IMR-90 (cell line): ENCODE results near the gene TRIM27. TPM values are rescaled to one million over a fixed set of nuclear protein-coding genes. Genes with fewer than 3 reads are reported as not detected.
A peak's percentile ranks its signal among the peaks of the same experiment; 100 is the strongest.

ENCODE experiments used
- ATAC-seq: fragments of 200-7000 bp; cut with Tn5 transposase; 2 replicates; pipeline ENCODE4 v1.9.1; 2020; ENCODE audit warnings: low read depth, mild to moderate bottlenecking, moderate library complexity
- BruUV-seq: library from RNA; stranded (reverse); fragments of 400-500 nt; replicated peaks from 2 replicates; lab custom pipeline; 2021; lab: Mats Ljungman, UMichigan
- CTCF ChIA-PET: fragments of 300-600 bp; formaldehyde crosslinking; extraction: SDS; loops from one replicate; lab custom pipeline; 2021; ENCODE audit warnings: antibody characterized with exemption; lab: Yijun Ruan, JAX
- POLR2A ChIA-PET: fragments of 300-600 bp; sonication (Branson Sonifier 250); formaldehyde crosslinking; loops from one replicate; lab custom pipeline; 2022; ENCODE audit warnings: antibody characterized with exemption; ENCODE audit not compliant: unreplicated experiment; lab: Charles Lee
- DNase-seq: peaks from one replicate; pipeline ENCODE4 v3.0.0; 2013
- H2AFZ ChIP-seq: replicated peaks from 2 replicates; pipeline ENCODE3; 2013; ENCODE audit warnings: low read length, mild to moderate bottlenecking; ENCODE audit not compliant: poor library complexity
- H2AK5ac ChIP-seq: 2 replicates; pipeline ENCODE4 v1.6.1; 2013; ENCODE audit warnings: low read depth, low read length, inconsistent platforms
- H2AK9ac ChIP-seq: replicated peaks from 2 replicates; pipeline ENCODE3; 2013; ENCODE audit warnings: mild to moderate bottlenecking, low read depth, low read length, moderate library complexity; ENCODE audit not compliant: poor library complexity
- H2BK120ac ChIP-seq: 2 replicates; pipeline ENCODE4 v1.6.1; 2013; ENCODE audit warnings: low read depth, low read length, inconsistent platforms
- H2BK15ac ChIP-seq: 3 replicates; pipeline ENCODE4 v1.6.1; 2013; ENCODE audit warnings: low read depth, low read length, inconsistent platforms
- H2BK20ac ChIP-seq: 2 replicates; pipeline ENCODE4 v1.6.1; 2013; ENCODE audit warnings: low read depth, mild to moderate bottlenecking, inconsistent platforms, low read length, moderate library complexity
- H2BK5ac ChIP-seq: 2 replicates; pipeline ENCODE4 v1.6.1; 2013; ENCODE audit warnings: mild to moderate bottlenecking, low read depth, low read length, inconsistent platforms; ENCODE audit not compliant: poor library complexity, severe bottlenecking
- H3K14ac ChIP-seq: replicated peaks from 2 replicates; pipeline ENCODE4 v1.6.1; 2013; ENCODE audit warnings: low read depth, low read length, inconsistent platforms
- H3K18ac ChIP-seq: 2 replicates; pipeline ENCODE4 v1.6.1; 2013; ENCODE audit warnings: low read depth, low read length, control low read depth
- H3K23ac ChIP-seq: 2 replicates; pipeline ENCODE4 v1.6.1; 2013; ENCODE audit warnings: low read depth, low read length, inconsistent platforms
- H3K27ac ChIP-seq: 2 replicates; pipeline ENCODE4 v1.5.1; 2013; ENCODE audit warnings: mild to moderate bottlenecking, control low read depth, low read length; ENCODE audit not compliant: insufficient read depth
- H3K27me3 ChIP-seq: 2 replicates; pipeline ENCODE4 v1.6.1; 2013; ENCODE audit warnings: low read length; ENCODE audit not compliant: control insufficient read depth, insufficient read depth
- H3K36me3 ChIP-seq: 2 replicates; pipeline ENCODE4 v1.6.1; 2013; ENCODE audit warnings: low read length, mixed read lengths; ENCODE audit not compliant: control insufficient read depth, insufficient read depth
- H3K4ac ChIP-seq: 2 replicates; pipeline ENCODE4 v1.6.1; 2013; ENCODE audit warnings: low read depth, low read length, inconsistent platforms
- H3K4me1 ChIP-seq: 2 replicates; pipeline ENCODE4 v1.6.1; 2013; ENCODE audit warnings: low read length, mixed read lengths; ENCODE audit not compliant: control insufficient read depth, insufficient read depth
- H3K4me2 ChIP-seq: 2 replicates; pipeline ENCODE4 v1.6.1; 2013; ENCODE audit warnings: low read depth, mild to moderate bottlenecking, control low read depth, low read length, moderate library complexity
- H3K4me3 ChIP-seq: 2 replicates; pipeline ENCODE4 v1.5.1; 2013; ENCODE audit warnings: low read depth, mild to moderate bottlenecking, control low read depth, low read length, moderate library complexity; ENCODE audit not compliant: insufficient read depth
- H3K56ac ChIP-seq: 2 replicates; pipeline ENCODE4 v1.6.1; 2013; ENCODE audit warnings: low read length, inconsistent platforms; ENCODE audit not compliant: insufficient read depth; ENCODE audit errors: extremely low read depth
- H3K79me1 ChIP-seq, 2 experiments: 2 replicates each; pipeline ENCODE4 v1.6.1; 2013; ENCODE audit warnings: low read length in 2 of 2, inconsistent platforms in 1 of 2, low read depth in 1 of 2
- H3K9ac ChIP-seq: 2 replicates; pipeline ENCODE4 v1.6.1; 2013; ENCODE audit warnings: low read depth, low read length, control low read depth
- H3K9me1 ChIP-seq: 2 replicates; pipeline ENCODE4 v1.6.1; 2013; ENCODE audit warnings: low read length, inconsistent platforms; ENCODE audit not compliant: insufficient read depth
- H3K9me3 ChIP-seq: 2 replicates; pipeline ENCODE4 v1.6.1; 2013; ENCODE audit warnings: low read length; ENCODE audit not compliant: control insufficient read depth, insufficient read depth
- H4K20me1 ChIP-seq: 2 replicates; pipeline ENCODE4 v1.6.1; 2013; ENCODE audit warnings: low read length, inconsistent platforms; ENCODE audit not compliant: insufficient read depth
- H4K5ac ChIP-seq: 2 replicates; pipeline ENCODE4 v1.6.1; 2013; ENCODE audit warnings: mild to moderate bottlenecking, low read depth, low read length, control low read depth
- H4K8ac ChIP-seq, 2 experiments: 2 replicates each; pipeline ENCODE4 v1.6.1; 2013; ENCODE audit warnings: low read depth in 2 of 2, low read length in 2 of 2, control low read depth in 1 of 2, inconsistent platforms in 1 of 2
- H4K91ac ChIP-seq: 2 replicates; pipeline ENCODE4 v1.6.1; 2013; ENCODE audit warnings: low read depth, low read length, inconsistent platforms; ENCODE audit not compliant: insufficient read depth
- BHLHE40 ChIP-seq: fragments of 150-350 bp; IDR thresholded peaks from 2 replicates; pipeline ENCODE4 v1.6.1; 2016; ENCODE audit warnings: mild to moderate bottlenecking, low read depth, low read length
- CEBPB ChIP-seq: IDR thresholded peaks from 2 replicates; pipeline ENCODE4 v1.6.1; 2012; ENCODE audit warnings: low read depth, low read length, improper control_type of control experiment
- CHD1 ChIP-seq: IDR thresholded peaks from 2 replicates; pipeline ENCODE4 v1.6.1; 2012; ENCODE audit warnings: low read depth, low read length, improper control_type of control experiment
- FOS ChIP-seq: fragments of 150-350 bp; IDR thresholded peaks from 2 replicates; pipeline ENCODE4 v1.6.1; 2016; ENCODE audit warnings: low read depth, low read length
- MAFK ChIP-seq: IDR thresholded peaks from 2 replicates; pipeline ENCODE4 v1.6.1; 2012; ENCODE audit warnings: low read depth, low read length, improper control_type of control experiment
- MAZ ChIP-seq: IDR thresholded peaks from 2 replicates; pipeline ENCODE4 v1.6.1; 2012; ENCODE audit warnings: low read depth, mild to moderate bottlenecking, low read length, improper control_type of control experiment, moderate library complexity, borderline replicate concordance
- MXI1 ChIP-seq: IDR thresholded peaks from 2 replicates; pipeline ENCODE4 v1.6.1; 2012; ENCODE audit warnings: low read depth, mild to moderate bottlenecking, low read length, moderate library complexity, borderline replicate concordance
- NFE2L2 ChIP-seq: fragments of 150-350 bp; IDR thresholded peaks from 2 replicates; pipeline ENCODE4 v1.6.1; 2016; ENCODE audit warnings: low read depth, mild to moderate bottlenecking, low read length
- POLR2A ChIP-seq: IDR thresholded peaks from 2 replicates; pipeline ENCODE4 v1.6.1; 2012; ENCODE audit warnings: mild to moderate bottlenecking, low read depth, low read length
- RAD21 ChIP-seq: IDR thresholded peaks from 2 replicates; pipeline ENCODE4 v1.6.1; 2012; ENCODE audit warnings: low read length, improper control_type of control experiment
- RCOR1 ChIP-seq: IDR thresholded peaks from 2 replicates; pipeline ENCODE4 v1.6.1; 2012; ENCODE audit warnings: mild to moderate bottlenecking, low read length, improper control_type of control experiment; ENCODE audit not compliant: insufficient replicate concordance
- RFX5 ChIP-seq: IDR thresholded peaks from 2 replicates; pipeline ENCODE4 v1.8.0; 2012; ENCODE audit warnings: low read depth, mild to moderate bottlenecking, low read length, moderate library complexity
- SMC3 ChIP-seq: fragments of 150-350 bp; IDR thresholded peaks from 2 replicates; pipeline ENCODE4 v1.6.1; 2016; ENCODE audit warnings: low read depth, mild to moderate bottlenecking, antibody characterized with exemption, low read length, moderate library complexity
- WGBS, 2 experiments: methylation state at CpG; one replicate each; pipeline versions ENCODE4 v1.1.5 to v1.1.7; 2013; ENCODE audit warnings: missing lambda C conversion rate in 2 of 2; ENCODE audit not compliant: insufficient read length in 1 of 2; ENCODE audit errors: extremely low coverage in 2 of 2; 5-methylcytosine and 5-hydroxymethylcytosine counted together
- dilution Hi-C: fragments of 300-500 bp; cut with HindIII; formaldehyde crosslinking; loops from one replicate; pipeline ENCODE4 v1.14.3; 2018; ENCODE audit warnings: low sequenced_read_pairs; ENCODE audit not compliant: unreplicated experiment
- in situ Hi-C: fragments of 300-500 bp; cut with MboI; formaldehyde crosslinking; loops from 3 replicates; pipeline ENCODE4 v1.14.3; 2019; ENCODE audit warnings: low sequenced_read_pairs, inconsistent platforms, mixed read lengths
- intact Hi-C: fragments of 100-400 bp; cut with micrococcal nuclease; formaldehyde crosslinking; loops from 2 replicates; pipeline ENCODE4 v1.10.0; 2022
- polyA plus RNA-seq, 3 experiments: library from polyadenylated mRNA; depleted of rRNA; stranded (reverse); fragments of >200 nt; gene quantifications; 2 replicates each; pipeline ENCODE4 v1.2.3, GENCODE V29; 2012; ENCODE audit warnings: low replicate concordance in 1 of 3
- total RNA-seq: library from RNA; depleted of rRNA; stranded (reverse); fragments of >200 nt; gene quantifications from 2 replicates; pipeline ENCODE4 v1.2.3, GENCODE V29; 2012
- TF ChIP-seq, protein P1 (sequence below): fragments of 150-350 bp; IDR thresholded peaks from 2 replicates; pipeline ENCODE4 v1.6.1; 2016; ENCODE audit warnings: low read depth, mild to moderate bottlenecking, low read length, moderate library complexity, borderline replicate concordance
- TF ChIP-seq, protein P2 (sequence below): conservative IDR thresholded peaks from 2 replicates; pipeline ENCODE4 v1.5.1; 2012; ENCODE audit warnings: mild to moderate bottlenecking, low read depth, low read length, improper control_type of control experiment
- TF ChIP-seq, protein P3 (sequence below): fragments of 150-350 bp; IDR thresholded peaks from 2 replicates; pipeline ENCODE4 v1.6.1; 2017; ENCODE audit warnings: mild to moderate bottlenecking, antibody characterized with exemption, low read length, low read depth

Gene TRIM27
- total and polyA plus RNA-seq, 2 of the 4 experiments (the other 2 are of a cell fraction): 44.4 to 48.0 TPM

DNA sequence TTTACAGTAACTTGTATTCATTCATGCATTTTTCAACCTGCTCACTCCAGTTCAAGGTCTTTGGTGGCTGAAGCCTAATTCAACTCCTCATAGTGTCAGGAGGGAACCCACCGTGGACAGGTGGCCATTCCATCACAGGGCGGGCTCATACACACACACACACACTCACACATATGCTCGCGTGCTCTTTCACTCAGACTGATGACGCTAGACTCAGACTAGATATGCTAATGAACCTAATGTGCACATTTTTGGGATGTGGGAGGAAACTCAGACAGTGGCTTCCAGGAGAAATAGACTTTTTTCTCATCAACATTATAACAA lies 56.7 kb downstream of the TRIM27 start:
- no peaks in the 10 kb centered on the region for H4K20me1 ChIP-seq
- no peak overlapping the region for H2BK15ac ChIP-seq
- no peak overlapping the region for H3K23ac ChIP-seq
- H4K8ac ChIP-seq: peak overlapping the region in 1 of 2 experiments; percentile 30; a peak in 2 of 4 replicates
- DNase-seq (peak; percentile 3), ATAC-seq (no peak)
- H3K27ac ChIP-seq: no peak overlapping the region
- CTCF ChIA-PET: no interaction called here
- H3K56ac ChIP-seq: no peak overlapping the region
- no CpG with 5 or more reads among the region's 5 CpGs for WGBS, 2 experiments
- no peak overlapping the region for H3K14ac ChIP-seq
- peak overlapping the region; percentile 93 for H3K4me3 ChIP-seq
- no peak overlapping the region for H3K4ac ChIP-seq
- H3K4me1 ChIP-seq: 0 out of 2 replicates have a peak, but pooled peaks cover 2% of the 10 kb centered on the region
- H2BK5ac ChIP-seq: no peak overlapping the region
- no peak overlapping the region for H3K9ac ChIP-seq
- no peak overlapping the region for H2BK20ac ChIP-seq
- H2AFZ ChIP-seq: peak overlapping the region; percentile 97
- no peak overlapping the region for H2AK9ac ChIP-seq
- POLR2A ChIA-PET: no interaction called here
- no peak overlapping the region for H4K5ac ChIP-seq
- dilution Hi-C loops: no loop called here
- H3K4me2 ChIP-seq: peak overlapping the region; percentile 69
- in situ Hi-C loops: no loop called here
- no peak overlapping the region for H4K91ac ChIP-seq
- no peaks in the 10 kb centered on the region for H3K27me3 ChIP-seq
- no peak overlapping the region for H2BK120ac ChIP-seq
- H3K9me3 ChIP-seq: no peaks in the 10 kb centered on the region
- H3K36me3 ChIP-seq: no peaks in the 10 kb centered on the region
- BruUV-seq: no TSS peak
- intact Hi-C loops: loop anchor here (5.0 to 10.0 kb wide), 2 partner anchors 148 to 655 kb away; no protein-coding TSS in a partner anchor
- no peaks in the 10 kb centered on the region for H3K79me1 ChIP-seq
- no peaks in the 10 kb centered on the region for H3K9me1 ChIP-seq
- TF ChIP-seq SMC3: no peak
- TF ChIP-seq RFX5: no peak
- no peak for TF ChIP-seq NFE2L2
- no peak for TF ChIP-seq FOS
- no peak for TF ChIP-seq RAD21
- TF ChIP-seq, protein P1, sequence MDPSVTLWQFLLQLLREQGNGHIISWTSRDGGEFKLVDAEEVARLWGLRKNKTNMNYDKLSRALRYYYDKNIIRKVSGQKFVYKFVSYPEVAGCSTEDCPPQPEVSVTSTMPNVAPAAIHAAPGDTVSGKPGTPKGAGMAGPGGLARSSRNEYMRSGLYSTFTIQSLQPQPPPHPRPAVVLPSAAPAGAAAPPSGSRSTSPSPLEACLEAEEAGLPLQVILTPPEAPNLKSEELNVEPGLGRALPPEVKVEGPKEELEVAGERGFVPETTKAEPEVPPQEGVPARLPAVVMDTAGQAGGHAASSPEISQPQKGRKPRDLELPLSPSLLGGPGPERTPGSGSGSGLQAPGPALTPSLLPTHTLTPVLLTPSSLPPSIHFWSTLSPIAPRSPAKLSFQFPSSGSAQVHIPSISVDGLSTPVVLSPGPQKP: no peak
- no peak for TF ChIP-seq CEBPB
- TF ChIP-seq CHD1: no peak
- TF ChIP-seq RCOR1: no peak
- TF ChIP-seq MAFK: no peak
- no peak for TF ChIP-seq MAZ
- TF ChIP-seq, protein P2, sequence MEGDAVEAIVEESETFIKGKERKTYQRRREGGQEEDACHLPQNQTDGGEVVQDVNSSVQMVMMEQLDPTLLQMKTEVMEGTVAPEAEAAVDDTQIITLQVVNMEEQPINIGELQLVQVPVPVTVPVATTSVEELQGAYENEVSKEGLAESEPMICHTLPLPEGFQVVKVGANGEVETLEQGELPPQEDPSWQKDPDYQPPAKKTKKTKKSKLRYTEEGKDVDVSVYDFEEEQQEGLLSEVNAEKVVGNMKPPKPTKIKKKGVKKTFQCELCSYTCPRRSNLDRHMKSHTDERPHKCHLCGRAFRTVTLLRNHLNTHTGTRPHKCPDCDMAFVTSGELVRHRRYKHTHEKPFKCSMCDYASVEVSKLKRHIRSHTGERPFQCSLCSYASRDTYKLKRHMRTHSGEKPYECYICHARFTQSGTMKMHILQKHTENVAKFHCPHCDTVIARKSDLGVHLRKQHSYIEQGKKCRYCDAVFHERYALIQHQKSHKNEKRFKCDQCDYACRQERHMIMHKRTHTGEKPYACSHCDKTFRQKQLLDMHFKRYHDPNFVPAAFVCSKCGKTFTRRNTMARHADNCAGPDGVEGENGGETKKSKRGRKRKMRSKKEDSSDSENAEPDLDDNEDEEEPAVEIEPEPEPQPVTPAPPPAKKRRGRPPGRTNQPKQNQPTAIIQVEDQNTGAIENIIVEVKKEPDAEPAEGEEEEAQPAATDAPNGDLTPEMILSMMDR: no peak
- TF ChIP-seq MXI1: no peak
- TF ChIP-seq, protein P3, sequence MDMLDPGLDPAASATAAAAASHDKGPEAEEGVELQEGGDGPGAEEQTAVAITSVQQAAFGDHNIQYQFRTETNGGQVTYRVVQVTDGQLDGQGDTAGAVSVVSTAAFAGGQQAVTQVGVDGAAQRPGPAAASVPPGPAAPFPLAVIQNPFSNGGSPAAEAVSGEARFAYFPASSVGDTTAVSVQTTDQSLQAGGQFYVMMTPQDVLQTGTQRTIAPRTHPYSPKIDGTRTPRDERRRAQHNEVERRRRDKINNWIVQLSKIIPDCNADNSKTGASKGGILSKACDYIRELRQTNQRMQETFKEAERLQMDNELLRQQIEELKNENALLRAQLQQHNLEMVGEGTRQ: no peak
- TF ChIP-seq POLR2A: no peak
- TF ChIP-seq BHLHE40: no peak
- H3K18ac ChIP-seq: no peak overlapping the region
- H2AK5ac ChIP-seq: no peak overlapping the region
